SK-N-MC (cell line): Measurements from ENCODE around the gene SPINT3.

Source experiments
- EZH2 ChIP-seq: fragments of 200-600 bp; sonication (generic); IDR thresholded peaks from one replicate; pipeline ENCODE4 v1.6.1; 2017; ENCODE audit warnings: antibody characterized with exemption
- POLR2AphosphoS5 ChIP-seq: IDR thresholded peaks from 2 replicates; pipeline ENCODE4 v1.6.1; 2012; ENCODE audit warnings: mild to moderate bottlenecking, low read depth, low read length, borderline replicate concordance

- TF ChIP-seq EZH2 (no peak), POLR2AphosphoS5 (no peak)
Observed at GRCh38 chr20:45548410-45548809, 33.0 kb upstream of the SPINT3 start.
